Fibroblast of skin of left quadriceps (primary cell): ENCODE measurements around the gene ALKAL2.
A peak's percentile ranks its signal among the peaks of the same experiment; 100 is the strongest.
"Not testable (repeated sequence)": the region's sequence is repeated elsewhere in the genome, so short reads cannot be mapped to it uniquely, and the experiment has no call there.

Experiments
- DNase-seq, 2 experiments: peaks; one replicate each; pipeline ENCODE4 v3.0.0-alpha.2; 2013; ENCODE audit warnings: low read depth in 2 of 2

ALKAL2 gene, protein sequence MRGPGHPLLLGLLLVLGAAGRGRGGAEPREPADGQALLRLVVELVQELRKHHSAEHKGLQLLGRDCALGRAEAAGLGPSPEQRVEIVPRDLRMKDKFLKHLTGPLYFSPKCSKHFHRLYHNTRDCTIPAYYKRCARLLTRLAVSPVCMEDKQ

DNA sequence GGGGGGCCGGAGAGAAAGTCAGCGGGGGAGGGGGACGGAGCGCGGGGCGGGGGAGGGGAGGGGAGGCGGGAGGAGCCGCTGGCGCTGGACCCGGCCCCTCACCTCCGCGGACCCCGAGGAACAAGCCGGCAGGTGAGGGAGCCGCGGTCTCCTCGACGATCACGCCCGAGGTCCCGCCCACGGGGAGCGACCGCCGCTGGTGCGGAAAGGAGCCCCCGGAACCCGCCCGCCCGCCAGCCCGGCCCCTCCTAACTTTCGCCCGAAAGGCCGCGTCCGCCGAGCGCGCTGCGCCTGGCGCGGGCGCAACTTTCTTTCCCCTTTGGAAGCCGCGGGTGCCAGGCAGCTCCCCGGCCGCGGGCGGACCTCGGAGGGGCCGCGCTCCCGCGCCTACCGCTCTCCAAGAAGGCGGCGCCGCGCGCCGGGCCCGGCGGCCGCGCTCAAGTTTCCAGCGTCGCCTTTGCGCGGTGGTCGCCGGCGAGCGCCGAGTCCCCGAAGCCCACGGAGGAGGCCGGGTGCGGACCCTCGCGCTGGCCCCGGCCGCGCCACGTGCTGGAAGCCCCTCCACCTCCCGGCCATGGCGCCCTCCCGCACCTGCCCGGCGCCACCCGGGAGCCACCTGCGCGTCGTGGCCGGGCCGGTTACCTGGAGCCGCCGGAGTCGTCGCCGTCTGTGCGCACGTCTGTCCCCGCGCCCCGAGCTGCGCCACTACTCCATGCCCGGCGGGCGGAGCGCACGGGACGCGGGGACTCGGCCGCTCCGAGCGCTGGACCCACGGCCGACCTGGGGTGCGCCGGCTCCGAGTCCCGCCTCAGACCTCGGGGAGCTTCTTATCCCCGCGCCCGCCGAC lies at the start of gene ALKAL2:
ALKAL2 (minus strand) TSS at position 181 of the 847 bp plus-strand sequence. CDS start 256 bp downstream, outside the sequence.
- no peak for DNase-seq

DNA sequence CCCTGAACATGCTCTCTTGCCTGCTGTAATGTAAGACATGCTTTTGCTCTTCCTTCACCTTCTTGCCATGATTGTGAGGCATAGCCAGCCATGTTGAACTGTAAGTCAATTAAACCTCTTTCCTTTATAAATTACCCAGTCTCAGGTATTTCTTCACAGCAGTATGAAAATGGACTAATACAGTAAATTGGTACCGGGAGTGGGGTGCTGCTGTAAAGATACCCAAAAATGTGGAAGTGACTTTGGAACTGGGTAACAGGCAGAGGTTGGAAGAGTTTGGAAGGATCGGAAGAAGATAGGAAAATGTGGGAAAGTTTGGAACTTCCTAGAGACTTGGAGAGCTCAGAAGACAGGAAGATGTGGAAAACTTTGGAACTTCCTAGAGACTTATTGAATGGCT lies 49.1 kb upstream of the ALKAL2 start:
- not testable (repeated sequence) for DNase-seq

DNA sequence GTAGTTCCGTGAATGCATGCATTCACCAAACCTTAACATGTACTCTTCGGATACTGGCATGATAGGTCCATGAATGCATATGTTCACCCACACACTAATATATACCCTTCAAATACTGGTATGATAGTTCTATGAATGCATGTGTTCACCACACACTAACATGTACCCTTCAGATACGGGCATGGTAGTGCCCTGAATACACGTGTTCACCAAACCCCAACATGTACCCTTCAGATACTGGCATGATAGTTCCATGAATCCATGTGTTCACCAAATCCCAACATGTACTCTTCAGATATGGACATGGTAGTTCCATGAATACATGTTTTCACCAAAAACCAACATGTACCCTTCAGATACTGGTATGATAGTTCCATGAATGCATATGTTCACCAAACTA lies 48.5 kb upstream of the ALKAL2 start:
- DNase-seq = no peak

DNA sequence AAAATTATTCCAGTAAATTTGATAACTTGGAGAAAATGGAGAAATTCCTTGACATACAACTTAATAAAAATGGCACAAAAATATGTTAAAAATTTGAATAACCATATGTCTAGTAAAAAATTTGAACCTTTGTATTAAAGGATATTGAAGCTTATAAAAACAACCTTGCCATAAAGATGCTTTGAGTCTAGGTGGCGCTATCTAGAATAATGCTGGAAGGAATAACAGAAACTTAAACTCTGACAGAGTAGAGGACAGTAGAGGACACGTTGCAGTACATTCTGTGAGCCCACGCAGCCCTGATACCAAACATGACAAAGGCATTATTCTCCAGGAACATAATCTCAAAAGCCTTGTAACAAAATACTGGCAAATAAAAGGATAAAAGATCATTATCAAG lies 44.7 kb upstream of the ALKAL2 start:
- no peak for DNase-seq

DNA sequence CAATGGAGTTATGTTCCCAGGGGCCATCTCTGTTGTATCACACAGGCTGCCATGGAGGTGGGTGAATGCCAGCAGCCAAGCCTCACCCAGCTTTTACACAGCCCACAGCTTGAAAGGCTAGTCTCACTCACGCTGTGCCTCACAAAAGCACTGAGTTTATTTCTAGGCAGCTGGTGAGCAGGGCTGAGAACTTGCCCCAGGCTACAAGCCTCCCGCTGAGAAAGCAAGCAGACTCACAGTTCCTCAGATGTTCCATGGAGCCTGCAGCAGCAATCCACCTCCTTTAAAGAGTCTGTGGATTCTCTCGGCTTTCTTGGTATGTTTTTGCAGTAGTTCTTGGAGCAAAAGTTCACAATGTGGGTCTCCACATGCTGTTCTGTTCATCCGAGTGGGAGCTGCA lies 40.9 kb upstream of the ALKAL2 start:
- no peak for DNase-seq

DNA sequence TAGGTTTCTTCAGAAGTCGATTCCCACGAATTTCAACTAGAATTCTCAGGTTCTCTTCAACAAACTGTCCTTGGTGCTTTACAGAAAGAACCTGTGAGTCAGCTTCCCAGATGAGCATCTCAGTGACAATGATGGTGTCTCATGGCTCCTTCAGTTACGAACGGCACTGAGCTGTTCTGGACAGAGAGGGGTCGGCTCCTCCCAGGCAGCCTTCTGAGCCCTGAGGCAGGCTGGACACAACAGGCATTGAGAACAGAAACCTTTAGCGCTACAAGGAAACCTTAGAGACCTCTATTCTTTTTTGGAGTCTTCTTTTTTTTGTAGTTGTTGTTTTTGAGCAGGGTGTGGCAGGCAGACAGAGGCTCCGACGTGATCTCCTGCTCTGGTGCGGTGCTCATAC lies 35.1 kb upstream of the ALKAL2 start:
- DNase-seq = no peak

DNA sequence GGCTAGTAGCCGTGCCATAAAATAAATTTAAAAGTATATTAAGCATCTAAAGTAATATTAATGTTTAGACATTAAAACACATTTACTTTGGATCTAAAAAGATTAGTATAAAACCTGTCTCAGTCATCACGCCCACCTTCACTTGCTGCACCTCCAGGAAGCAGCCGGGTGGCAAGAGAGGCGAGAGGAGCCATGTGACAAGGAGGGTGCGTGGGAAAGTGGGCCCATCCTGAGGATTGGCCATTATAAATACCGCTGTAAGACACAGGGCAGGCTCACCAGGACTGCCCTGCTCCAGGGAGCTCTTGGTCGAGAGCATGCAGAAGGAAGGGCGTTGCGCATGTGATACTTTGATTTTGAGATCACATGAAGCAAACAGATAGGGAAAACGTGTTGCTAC lies 34.4 kb upstream of the ALKAL2 start:
- DNase-seq = no peak

DNA sequence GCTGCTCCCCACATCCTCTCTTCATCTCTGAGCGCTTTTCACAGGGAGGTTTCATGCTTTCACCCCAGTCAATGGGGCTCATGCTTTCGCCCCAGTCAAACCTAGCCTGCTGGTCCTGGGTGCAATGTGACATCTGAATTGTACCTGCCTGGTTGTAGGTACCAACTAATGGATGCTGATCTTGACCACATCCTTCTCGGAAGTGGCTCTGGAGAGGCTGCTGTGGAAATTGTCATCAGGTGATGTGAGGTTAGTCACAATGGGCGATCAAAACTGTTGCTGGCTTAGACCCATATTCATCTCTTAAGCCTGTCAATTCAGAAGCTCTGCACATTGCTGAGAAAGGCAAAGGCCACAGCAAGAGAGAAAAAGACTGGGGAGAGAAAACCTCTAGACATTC lies 32.7 kb upstream of the ALKAL2 start:
- no peak for DNase-seq

DNA sequence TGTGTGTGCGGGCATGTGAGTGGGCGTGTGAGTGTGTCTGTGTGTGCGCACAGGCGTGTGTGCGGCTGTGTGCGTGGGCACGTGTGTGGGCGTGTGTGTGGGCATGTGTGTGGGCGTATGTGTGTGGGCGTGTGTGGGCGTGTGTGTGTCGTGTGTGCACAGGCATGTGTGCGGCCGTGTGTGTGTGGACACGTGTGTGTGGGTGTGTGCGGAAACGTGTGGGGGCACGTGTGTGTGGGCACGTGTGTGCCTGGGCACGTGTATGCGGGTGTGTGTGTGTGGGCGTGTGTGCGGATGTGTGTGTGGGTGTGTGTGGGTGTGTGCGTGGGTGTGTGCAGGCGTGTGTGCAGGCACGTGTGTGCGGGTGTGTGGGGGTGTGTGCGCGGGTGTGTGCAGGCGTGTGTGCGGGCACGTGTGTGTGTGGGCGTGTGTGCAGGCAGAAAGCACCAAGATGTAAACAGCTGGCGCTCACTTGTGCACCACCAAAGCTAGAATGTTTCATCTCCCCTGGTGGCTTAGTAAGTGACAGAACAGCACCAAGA lies 31.2 kb upstream of the ALKAL2 start:
- no peak for DNase-seq

DNA sequence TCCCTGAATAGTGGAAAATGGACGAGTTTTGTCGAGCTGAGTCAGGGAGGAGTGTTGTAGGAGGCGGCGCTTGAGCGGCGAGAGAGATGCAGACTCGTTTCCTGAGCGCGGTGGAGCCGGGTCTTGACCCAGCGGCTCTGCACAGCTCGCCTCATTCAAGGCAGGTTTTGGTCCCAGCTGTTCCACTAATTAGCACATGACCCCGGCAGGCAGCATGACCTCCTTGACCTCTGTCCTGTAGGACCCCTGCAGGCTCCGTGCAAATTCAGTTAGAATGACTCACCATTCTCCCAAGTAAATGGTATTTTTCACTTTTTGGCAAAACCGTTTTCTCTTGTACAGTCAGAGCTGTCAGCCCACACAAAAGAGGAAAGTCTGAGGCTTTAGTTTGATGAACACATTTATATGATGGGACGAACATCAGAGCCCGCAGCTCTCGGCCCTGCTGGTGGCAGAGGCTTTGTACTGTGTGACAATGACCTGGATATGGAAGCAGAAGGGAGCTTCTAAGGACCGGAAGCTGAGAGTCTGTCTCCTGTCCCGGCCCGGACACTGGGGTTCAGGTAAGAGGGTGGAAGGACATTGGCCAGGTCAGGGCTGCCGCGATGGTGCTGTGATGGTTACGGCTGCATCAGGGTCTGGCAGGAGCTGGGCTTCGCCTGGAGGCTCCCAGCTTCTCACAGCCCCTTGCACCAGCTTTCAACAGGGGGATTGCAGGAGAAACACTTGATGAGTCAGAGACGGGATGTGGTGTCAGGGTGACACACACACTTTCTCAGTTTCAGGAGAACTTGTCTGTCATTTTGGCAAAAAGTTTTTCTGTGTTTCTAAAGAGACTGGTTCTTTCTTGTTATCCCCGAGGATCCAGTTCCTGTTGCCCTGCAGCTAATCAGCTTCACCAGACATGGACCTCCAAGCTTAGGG lies 29.9 kb upstream of the ALKAL2 start:
- peak; percentile 26 to 31 for DNase-seq

DNA sequence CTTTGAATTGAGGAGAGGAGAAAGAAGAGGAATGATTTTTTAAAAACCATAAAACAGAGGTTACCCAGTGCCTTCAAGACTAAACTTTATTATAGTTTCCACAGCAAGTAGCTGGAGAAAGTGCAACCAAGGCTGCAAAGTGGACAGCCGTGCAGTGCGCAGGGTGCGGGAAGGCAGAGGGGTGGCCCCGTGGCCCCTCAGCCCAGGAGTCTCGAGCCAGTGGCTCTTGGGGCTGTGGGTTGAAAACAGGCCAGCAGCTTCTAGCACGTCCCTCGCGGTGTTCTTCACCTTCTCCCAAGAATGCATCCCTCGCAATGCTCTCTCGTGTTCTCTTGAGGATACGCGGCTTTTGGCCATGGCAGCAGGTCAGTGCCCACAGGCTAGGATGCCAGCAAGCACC lies 28.5 kb upstream of the ALKAL2 start:
- no peak for DNase-seq

DNA sequence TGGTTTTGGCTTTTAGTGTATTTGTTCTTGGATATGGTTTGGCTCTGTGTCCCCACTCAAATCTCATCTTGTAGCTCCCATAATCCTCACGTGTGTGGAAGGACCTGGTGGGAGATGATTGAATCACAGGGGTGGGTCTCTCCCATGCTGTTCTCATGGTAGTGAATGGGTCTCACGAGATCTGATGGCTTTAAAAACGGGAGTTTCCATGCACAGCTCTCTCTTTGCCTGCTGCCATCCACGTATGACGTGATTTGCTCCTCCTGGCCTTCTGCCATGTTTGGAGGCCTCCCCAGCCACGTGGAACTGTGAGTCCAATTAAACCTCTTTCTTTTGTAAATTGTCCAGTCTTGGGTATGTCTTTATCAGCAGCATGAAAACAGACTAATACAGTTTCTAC lies 28.0 kb upstream of the ALKAL2 start:
- not testable (repeated sequence) for DNase-seq

DNA sequence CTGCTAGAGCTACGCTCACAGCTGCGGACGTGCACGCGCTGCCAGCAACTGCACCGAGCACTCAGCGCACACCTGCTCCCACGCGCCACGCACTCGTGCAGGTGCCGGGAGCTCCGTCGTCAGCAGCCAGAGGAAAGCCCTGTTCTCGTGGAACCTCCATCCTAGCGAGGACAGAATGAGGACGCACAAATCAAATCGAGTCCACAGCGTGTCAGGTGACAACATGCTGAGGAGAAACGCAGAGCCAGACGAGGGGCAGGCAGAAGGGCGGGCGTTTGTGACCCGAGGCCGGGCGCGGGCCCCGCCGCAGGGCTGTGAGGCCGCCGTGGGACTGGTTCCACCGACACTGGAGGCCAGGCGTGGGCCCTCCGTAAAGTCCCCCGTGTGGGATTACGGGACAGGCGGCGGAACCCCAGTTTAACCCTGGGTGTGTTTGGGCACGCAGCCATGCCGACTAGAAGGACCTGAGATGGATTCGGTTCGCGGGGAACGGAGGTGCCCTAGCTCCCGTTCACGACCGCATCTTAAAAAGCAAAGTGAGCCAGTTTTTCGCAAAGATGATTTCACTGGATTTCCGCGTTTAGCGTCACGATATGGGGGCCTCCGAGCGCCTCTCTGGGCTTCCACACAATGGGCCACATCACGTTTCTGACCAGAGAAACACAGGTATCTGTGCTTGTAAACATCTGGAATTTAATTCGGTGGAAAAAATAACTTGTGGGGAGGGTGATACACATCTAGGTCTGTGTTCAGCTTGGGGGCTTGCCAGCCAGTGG lies 26.9 kb upstream of the ALKAL2 start:
- DNase-seq = no peak

DNA sequence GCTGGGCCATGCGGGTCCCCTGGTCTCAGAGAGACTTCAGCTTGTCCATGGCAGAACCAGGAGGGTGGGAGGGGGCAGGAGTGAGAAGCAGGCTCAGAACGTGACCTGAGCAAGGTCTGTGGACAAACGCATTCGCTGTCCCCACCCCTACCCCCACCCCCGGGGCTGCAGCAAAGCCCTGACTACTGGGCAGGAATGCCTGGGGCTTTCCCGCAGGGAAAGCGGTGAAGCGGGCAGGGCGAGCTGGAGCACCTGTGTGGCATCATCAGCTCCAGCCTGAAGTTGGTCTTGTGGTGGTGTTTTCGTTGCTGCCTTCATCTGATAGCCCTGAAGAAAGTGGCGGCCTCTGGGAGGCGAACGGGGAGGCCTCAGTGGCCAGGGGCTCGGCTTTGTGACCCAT lies 26.1 kb upstream of the ALKAL2 start:
- DNase-seq = no peak

DNA sequence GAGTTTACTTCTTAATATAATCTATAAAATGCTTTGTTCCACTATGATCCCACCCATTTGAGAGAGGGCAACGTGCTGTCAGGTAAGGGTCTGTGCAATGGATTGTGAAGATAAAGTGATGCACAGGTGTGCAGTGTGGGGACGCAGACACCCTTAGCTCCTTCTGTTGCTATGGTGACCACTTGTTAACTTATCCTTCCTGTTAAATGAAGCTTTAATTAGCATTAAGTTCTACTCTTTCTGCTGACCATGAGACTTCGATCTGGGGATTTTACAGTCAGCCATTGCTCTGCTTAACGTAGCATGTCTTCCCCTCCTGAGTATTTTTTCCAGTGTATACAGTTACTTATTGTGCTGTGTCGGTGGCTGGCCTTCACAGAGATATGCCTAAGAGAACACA lies 23.1 kb upstream of the ALKAL2 start:
- no peak for DNase-seq

DNA sequence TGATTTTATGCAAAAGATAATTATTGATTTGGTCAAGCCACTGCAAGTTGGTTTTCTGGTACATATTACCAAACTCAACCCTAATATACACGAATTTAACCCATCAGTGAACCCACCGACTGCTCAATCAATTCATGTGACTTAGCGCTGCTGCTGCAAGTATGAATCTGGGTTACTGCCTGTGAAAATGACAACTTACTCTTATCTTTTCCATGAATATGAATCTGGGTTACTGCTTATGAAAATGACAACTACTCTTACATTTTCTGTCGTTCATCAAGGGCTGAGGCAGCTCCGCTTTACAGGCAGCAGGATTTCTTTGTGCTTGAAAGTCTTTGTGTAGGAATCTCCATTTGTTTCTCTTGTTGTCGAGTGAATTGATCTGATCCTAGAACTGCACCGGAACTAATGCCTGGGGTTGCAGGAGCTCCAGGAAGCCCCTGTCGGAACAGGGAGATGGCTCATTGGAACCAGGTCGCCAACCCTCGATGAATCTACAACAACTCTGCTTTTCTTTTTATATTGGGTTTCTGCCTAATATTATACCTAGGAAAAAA lies 22.1 kb upstream of the ALKAL2 start:
- DNase-seq = no peak

DNA sequence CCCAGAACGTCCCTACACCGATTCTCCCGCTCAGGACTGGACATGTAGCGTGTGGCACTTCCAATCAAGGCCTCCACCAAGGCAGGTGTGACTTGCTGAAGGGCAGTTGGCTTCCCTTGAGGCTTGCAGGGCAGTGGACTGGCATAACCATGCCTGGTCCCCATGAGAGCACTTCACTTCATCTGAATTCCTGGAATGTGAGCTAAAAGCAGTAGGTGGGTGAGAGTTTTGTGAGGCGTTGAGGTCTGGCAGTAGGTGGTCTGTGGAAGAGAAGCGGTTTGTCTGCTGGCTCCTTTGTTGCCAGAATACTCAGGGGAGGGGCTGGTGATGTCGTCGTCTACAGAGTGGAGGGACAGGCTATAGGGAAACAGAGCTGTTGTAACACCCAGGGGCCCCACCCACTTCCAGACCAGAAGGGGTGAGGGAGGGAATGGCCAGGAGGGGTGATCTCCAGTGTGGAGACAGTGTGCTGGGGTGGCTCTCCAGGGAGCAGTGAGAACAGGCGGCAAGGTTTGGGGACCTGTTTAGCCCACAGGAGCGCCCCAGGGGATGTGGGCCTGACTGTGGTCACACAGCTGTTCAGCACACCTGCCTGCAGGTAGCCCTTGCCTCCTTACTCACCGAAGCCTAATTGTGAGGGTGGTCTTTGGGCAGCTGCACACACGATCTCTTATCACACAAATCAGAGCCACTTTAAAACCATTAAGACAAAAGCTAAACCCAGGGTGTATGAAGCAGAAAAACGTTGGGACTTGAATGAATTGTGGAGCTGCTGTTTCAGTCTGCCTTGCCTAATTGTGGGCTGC lies 21.5 kb upstream of the ALKAL2 start:
- no peak for DNase-seq

DNA sequence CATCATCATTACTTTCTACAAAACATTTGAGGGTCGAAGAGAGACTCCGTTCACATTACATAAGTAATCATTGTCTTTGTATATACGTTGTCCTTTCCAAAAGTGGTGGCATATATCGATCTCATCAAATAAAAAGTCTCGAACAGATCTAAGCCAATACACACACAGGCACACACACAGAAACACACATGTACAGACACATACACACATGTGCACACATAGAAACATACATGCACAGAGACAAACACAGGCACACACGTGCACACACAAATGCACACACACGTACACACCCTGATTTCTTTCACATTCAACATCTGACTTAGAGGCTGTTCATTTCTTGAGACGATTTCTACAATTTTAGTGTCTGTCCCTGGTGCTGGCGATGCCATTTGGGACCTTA lies 17.5 kb upstream of the ALKAL2 start:
- DNase-seq = no peak

DNA sequence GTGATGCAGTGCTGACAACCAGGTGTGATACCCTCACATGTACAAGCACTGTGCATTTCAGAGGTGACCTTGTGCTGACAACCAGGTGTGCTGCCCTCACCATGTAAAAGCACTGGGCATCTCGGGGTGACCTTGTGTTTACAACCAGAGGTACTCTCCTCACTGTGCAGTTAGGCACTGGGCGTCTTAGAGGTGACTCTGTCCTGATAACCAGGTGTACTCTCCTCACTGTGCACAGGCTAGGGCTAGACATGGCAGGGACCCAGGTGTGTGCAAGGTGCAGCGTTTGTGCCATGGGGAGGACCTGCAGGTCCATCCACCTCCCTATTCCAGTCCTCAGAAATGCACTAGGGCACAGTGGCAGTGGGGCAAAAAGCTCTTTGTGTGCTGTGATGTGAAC lies 8.5 kb upstream of the ALKAL2 start:
- no peak for DNase-seq

DNA sequence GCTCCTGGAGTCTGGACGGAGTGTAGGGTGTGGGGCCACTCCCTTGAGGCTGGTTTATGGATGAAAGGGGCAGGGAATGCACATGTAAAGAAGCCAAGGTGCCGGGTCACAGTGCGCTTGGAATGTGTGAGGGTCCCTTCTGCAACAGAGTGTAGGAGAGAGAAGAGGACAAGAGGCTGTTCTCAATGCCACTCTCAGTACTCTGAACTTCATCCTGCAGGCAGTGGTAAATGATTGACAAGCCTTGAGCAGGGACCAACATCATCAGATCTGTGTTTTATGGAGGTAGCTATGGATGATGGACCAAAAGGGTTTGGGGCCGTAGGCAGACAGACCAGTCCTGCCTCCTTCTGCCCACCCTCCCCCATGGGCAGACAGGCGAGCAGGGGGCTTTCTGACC lies 7.2 kb upstream of the ALKAL2 start:
- DNase-seq = no peak
